ENCODE results near the gene GNAZ.

GRCh38 chr22:23121000-23121421 is 50.7 kb downstream of the GNAZ start:
- TF ChIP-seq POLR2AphosphoS5 (IDR thresholded peaks at IDR 0.05): no peak
- no peak for TF ChIP-seq RAD21 (conservative IDR thresholded peaks at IDR 0.05)
- TF ChIP-seq REST (IDR thresholded peaks at IDR 0.05; ENCODE audit: borderline replicate concordance): peak; percentile 69
- no peak for TF ChIP-seq CTCF (IDR thresholded peaks at IDR 0.05; ENCODE audit: poor library complexity, severe bottlenecking)
- no peak for TF ChIP-seq MXI1 (conservative IDR thresholded peaks at IDR 0.05; ENCODE audit: poor library complexity, severe bottlenecking)
- no peak for TF ChIP-seq EZH2 (IDR thresholded peaks at IDR 0.05; ENCODE audit: borderline replicate concordance, insufficient read depth, low read length, poor library complexity, severe bottlenecking)
- TF ChIP-seq EP300 (conservative IDR thresholded peaks at IDR 0.05; ENCODE audit: poor library complexity, severe bottlenecking): no peak
- no peak for TF ChIP-seq TAF1 (IDR thresholded peaks at IDR 0.05; ENCODE audit: low read depth)
